A673 (cell line): ENCODE data around the gene PIANP. TPM values are rescaled to one million over a fixed set of nuclear protein-coding genes. Genes with fewer than 3 reads are reported as not detected.

Experiments
- BruUV-seq: library from RNA; stranded (reverse); fragments of 400-500 nt; replicated peaks from 2 replicates; lab custom pipeline; 2021; lab: Mats Ljungman, UMichigan
- CTCF ChIA-PET: fragments of 300-600 bp; sonication (Branson Sonifier 250); formaldehyde crosslinking; loops from one replicate; lab custom pipeline; 2022; ENCODE audit warnings: antibody characterized with exemption; lab: Charles Lee
- POLR2A ChIA-PET: fragments of 300-600 bp; sonication (Branson Sonifier 250); formaldehyde crosslinking; loops from one replicate; lab custom pipeline; 2022; ENCODE audit warnings: antibody characterized with exemption; ENCODE audit not compliant: low non-redundant PET; lab: Charles Lee
- DNase-seq: peaks from one replicate; pipeline ENCODE4 v3.0.0-alpha.2; 2015; ENCODE audit warnings: low spot score
- H3K27ac ChIP-seq: fragments of 200-600 bp; sonication (generic); 2 replicates; pipeline ENCODE4 v1.5.1; 2016; ENCODE audit warnings: mixed run types, low read depth, mild to moderate bottlenecking, mixed read lengths, antibody characterized with exemption, low read length; ENCODE audit not compliant: poor library complexity, severe bottlenecking
- H3K27me3 ChIP-seq: fragments of 200-600 bp; sonication (generic); replicated peaks from 2 replicates; pipeline ENCODE4 v1.6.1; 2017; ENCODE audit warnings: mixed run types, low read depth, mild to moderate bottlenecking, mixed read lengths, antibody characterized with exemption, low read length; ENCODE audit not compliant: insufficient read depth, poor library complexity
- H3K36me3 ChIP-seq: fragments of 200-600 bp; sonication (generic); 2 replicates; pipeline ENCODE4 v1.6.1; 2016; ENCODE audit warnings: mixed run types, mild to moderate bottlenecking, mixed read lengths, antibody characterized with exemption, low read length; ENCODE audit not compliant: insufficient read depth, poor library complexity, severe bottlenecking
- H3K4me1 ChIP-seq: fragments of 200-600 bp; sonication (generic); 2 replicates; pipeline ENCODE4 v1.6.1; 2017; ENCODE audit warnings: mixed run types, mild to moderate bottlenecking, mixed read lengths, antibody characterized with exemption, low read length; ENCODE audit not compliant: insufficient read depth, poor library complexity, severe bottlenecking
- H3K4me3 ChIP-seq: fragments of 200-600 bp; sonication (generic); 2 replicates; pipeline ENCODE4 v1.5.1; 2016; ENCODE audit warnings: low read depth, mixed run types, mild to moderate bottlenecking, mixed read lengths, low read length; ENCODE audit not compliant: poor library complexity, severe bottlenecking
- H3K9me3 ChIP-seq: fragments of 200-600 bp; sonication (generic); 2 replicates; pipeline ENCODE4 v1.6.1; 2016; ENCODE audit warnings: mixed run types, low read depth, mild to moderate bottlenecking, mixed read lengths, antibody characterized with exemption, low read length; ENCODE audit not compliant: poor library complexity, severe bottlenecking
- CTCF ChIP-seq: fragments of 300-800, 200-600 bp; sonication (generic); conservative IDR thresholded peaks from 2 replicates; pipeline ENCODE4 v1.5.1; 2017; ENCODE audit warnings: low read depth, mild to moderate bottlenecking, antibody characterized with exemption, low read length, moderate library complexity, mixed read lengths
- EZH2 ChIP-seq: fragments of 200-600 bp; sonication (generic); IDR thresholded peaks from 2 replicates; pipeline ENCODE4 v1.6.1; 2017; ENCODE audit warnings: borderline replicate concordance, low read depth, mild to moderate bottlenecking, mixed read lengths, antibody characterized with exemption, low read length; ENCODE audit not compliant: poor library complexity, severe bottlenecking
- intact Hi-C: fragments of 100-400 bp; cut with micrococcal nuclease; formaldehyde crosslinking; loops from one replicate; pipeline ENCODE4 v1.10.0; 2022; ENCODE audit not compliant: unreplicated experiment
- total RNA-seq: library from RNA; stranded (reverse); gene quantifications from 2 replicates; pipeline ENCODE4 v1.2.3, GENCODE V29; 2021

The PIANP gene
- total RNA-seq, 1 experiment from 2014 or later: 0.80 TPM

DNA sequence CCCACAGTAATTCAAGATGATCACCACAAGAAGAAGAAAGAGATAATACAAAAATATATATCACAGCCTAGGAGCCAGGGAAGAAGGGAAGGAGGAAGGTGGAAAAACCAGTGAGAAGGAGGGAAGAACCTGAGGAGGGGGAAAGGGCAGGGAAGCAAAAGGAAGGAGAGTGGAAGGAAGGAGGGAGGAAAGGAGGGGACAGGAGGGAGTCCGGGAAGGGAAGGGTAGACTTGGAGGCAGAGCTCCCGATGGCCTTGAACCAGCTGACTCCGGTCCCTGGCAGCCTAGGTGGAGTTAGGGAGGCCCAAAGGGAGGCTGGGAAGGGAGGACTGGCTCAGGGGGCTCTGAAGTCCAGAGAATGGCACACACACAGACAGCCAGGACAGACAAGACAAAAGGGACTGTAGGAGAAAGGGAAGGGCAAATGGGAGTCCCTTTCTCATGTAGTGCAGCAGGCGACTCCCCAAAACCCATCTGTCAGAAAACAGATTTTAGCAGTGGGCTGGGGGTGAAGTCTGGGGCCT is 6.7 kb downstream of the PIANP start:
- BruUV-seq: no TSS peak

GRCh38 chr12:6692888-6693287 is 7.7 kb downstream of the PIANP start:
- POLR2A ChIA-PET: interaction anchor here (0.5 kb wide), 1 partner anchor 559 kb away, joined by 4 read pairs; no protein-coding TSS in a partner anchor
- no peaks in the 10 kb centered on the region for H3K27me3 ChIP-seq
- no peak for DNase-seq
- H3K27ac ChIP-seq: no peak overlapping the region
- no peak overlapping the region for H3K4me3 ChIP-seq
- CTCF ChIA-PET: interaction anchor here (0.6 kb wide), 1 partner anchor 120 kb away, joined by 5 read pairs; no protein-coding TSS in a partner anchor
- H3K4me1 ChIP-seq: peaks cover 19% of the 10 kb centered on the region
- no peak for TF ChIP-seq EZH2
- no peaks in the 10 kb centered on the region for H3K9me3 ChIP-seq
- intact Hi-C loops: no loop called here
- BruUV-seq: no TSS peak
- H3K36me3 ChIP-seq: no peaks in the 10 kb centered on the region

More for the DNA sequence above, 6.7 kb downstream of the PIANP start:
- no peaks in the 10 kb centered on the region for H3K27me3 ChIP-seq
- peaks cover 17% of the 10 kb centered on the region for H3K4me1 ChIP-seq
- ChIA-PET POLR2A (no interaction called here), CTCF (no interaction called here)
- no peak overlapping the region for H3K4me3 ChIP-seq
- no peaks in the 10 kb centered on the region for H3K9me3 ChIP-seq
- TF ChIP-seq CTCF: no peak
- no peak for TF ChIP-seq EZH2
- intact Hi-C loops: no loop called here
- H3K36me3 ChIP-seq: no peaks in the 10 kb centered on the region
- DNase-seq: no peak
- H3K27ac ChIP-seq: no peak overlapping the region

GRCh38 chr12:6691473-6691872 is 9.1 kb downstream of the PIANP start:
- BruUV-seq: no TSS peak
- Histone ChIP-seq H3K36me3 (no peaks in the 10 kb centered on the region), H3K27me3 (no peaks in the 10 kb centered on the region), H3K4me1 (peaks cover 31% of the 10 kb centered on the region), H3K9me3 (no peaks in the 10 kb centered on the region), H3K4me3 (no peak overlapping the region), H3K27ac (no peak overlapping the region)
- ChIA-PET POLR2A (no interaction called here), CTCF (no interaction called here)
- TF ChIP-seq EZH2 (no peak), CTCF (no peak)
- intact Hi-C loops: no loop called here
- DNase-seq: no peak
